GM21367 (cell line): ENCODE data around the gene CORO6.

ENCODE experiments used
- ATAC-seq: cut with Tn5 transposase; IDR thresholded peaks from one replicate; pipeline ENCODE4 v1.9.1; 2021; ENCODE audit not compliant: unreplicated experiment

CORO6 gene

GRCh38 chr17:29578626-29579485 lies 43.9 kb downstream of the CORO6 start:
- ATAC-seq: no peak

GRCh38 chr17:29577385-29578211 lies 45.1 kb downstream of the CORO6 start:
- no peak for ATAC-seq

GRCh38 chr17:29577001-29577370 lies 45.7 kb downstream of the CORO6 start:
- ATAC-seq: no peak

GRCh38 chr17:29576214-29577000 lies 46.3 kb downstream of the CORO6 start:
- ATAC-seq: no peak

DNA sequence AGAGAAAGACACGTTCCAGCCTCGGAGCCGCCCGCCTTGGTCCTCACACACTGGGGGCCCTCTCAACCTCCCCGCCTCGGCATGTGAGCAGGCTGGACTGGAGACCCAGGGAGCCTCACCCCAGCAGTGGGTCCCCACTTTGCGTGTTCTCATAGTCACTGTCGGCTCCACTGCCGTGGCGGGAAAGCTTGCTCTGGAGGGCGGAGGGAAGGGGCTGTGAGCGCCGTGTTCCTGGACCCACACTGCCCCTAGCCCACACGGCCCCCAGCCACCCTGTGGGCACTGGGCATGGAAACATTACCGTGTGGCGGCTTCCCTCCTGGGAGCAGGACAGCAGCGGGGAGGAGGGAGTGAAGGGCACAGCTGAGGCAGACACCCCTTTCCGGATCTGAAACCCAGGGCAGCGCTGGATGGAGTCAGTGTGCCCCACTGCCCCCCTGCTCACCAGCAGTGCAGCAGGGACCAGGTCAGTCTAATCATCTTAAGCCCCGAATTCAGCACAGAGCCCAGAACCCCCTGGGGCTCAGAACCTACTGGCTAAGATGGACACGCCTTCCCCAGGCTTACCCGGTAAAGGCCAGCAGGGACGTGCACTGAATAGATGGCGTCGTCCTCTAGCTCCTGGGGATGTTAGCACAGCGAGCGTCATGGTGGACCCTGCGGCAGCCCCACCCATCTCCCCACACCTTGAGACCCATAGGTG lies 47.0 kb downstream of the CORO6 start:
- no peak for ATAC-seq

- no peak for ATAC-seq
These were observed 47.8 kb downstream of the CORO6 start for GRCh38 chr17:29574732-29575510.

- ATAC-seq: no peak
These were observed 48.6 kb downstream of the CORO6 start for GRCh38 chr17:29573871-29574731.

DNA sequence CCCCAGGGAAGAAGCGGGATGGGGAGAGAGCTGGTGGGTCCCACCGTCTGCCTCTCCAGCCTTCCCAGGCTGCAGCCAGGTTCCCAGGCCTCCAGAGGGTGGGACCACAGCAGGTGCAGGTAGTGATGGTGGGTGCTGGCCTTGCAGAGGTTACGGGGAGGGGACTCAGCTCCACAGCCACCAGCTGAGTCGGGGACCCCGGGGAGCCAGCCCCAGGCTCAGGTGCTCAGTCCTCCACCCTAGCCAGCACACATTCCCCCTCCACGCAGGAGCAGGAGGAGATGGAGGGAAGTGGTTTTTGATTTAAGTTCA lies 49.2 kb downstream of the CORO6 start:
- ATAC-seq: no peak

- no peak for ATAC-seq
These were observed 49.8 kb downstream of the CORO6 start for GRCh38 chr17:29572691-29573557.

- ATAC-seq: no peak
These were observed 50.6 kb downstream of the CORO6 start for GRCh38 chr17:29571883-29572681.

DNA sequence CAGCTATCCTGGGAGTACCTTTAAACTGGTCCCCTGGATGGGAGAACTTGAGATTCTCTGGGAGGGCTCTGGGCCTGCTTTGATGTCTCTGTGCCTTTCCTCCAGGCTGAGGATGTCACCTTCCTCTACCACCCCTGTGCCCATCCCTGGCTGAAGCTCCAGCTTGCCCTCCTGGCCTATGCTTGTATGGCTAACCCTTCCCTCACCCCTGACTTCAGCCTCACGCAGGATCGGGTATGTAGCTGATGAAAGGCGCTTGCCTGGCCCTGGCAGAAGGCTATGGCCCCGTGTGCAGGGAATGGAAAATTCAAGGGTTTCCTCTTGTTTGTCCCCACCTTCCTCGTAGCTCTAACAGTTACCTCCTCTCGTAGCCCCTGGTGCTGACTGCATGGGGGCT lies 51.2 kb downstream of the CORO6 start:
- no peak for ATAC-seq

DNA sequence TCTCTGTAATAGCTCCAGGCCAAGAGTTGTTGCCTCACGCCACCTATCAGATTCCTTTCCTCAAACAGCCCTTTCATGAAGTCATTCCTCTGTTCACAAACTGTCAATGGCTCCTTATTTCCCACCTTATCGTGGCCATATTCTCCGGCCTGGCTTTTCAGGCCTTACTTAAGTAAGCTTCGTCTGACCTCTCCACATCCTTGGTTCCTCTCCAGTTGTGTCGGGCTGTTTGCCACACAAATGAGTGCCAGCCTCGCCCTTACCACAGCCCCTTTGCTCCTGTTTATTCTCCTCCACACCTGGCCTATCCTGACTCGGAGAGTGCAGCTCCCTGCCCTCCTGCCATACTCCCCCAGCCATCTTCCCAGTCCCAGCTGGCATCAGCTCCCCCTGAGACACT lies 52.2 kb downstream of the CORO6 start:
- no peak for ATAC-seq

GRCh38 chr17:29569245-29569950 lies 53.3 kb downstream of the CORO6 start:
- ATAC-seq: no peak

DNA sequence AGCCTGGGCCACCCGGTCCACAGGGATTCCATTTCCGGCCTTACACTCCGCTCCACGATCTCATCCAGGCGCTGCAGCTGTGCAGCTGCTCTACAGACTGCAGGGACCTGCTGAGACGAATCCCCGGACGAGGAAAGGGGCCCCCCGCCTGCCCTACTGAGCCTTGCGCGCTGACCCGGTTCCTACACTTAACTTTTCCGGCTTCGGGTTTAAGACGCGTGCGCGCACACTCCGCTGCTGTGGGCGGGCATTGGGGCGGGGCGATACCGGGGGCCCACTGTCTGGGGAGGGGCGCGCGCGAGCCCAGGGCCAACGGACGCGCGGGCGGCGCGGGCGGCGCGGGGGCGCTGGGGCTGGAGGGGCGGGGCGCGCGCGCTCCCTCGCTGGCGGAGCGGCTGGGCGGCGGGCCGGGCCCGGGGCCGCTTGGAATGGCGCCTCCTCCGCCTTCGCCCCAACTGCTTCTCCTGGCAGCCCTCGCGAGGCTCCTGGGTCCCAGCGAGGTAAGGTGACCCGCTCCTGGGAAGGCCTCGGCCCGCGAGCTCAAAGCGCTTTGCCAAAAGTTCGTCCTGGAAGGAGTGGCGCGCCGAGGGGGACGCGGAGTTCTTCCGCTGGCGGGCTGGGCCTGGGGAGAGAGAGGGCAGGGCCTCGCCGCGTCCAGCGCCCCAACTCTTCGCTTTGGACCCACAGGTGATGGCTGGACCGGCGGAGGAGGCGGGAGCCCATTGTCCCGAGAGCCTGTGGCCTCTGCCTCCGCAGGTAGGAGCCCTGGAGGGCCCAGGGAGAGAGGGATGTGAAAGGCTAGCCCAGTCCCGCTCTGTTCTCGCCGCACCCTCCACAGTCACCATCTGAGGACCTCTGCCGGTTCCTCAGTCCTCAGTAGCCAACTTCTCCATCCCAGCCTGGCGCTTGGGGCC lies 54.1 kb downstream of the CORO6 start, which contains the start of gene TP53I13:
Gene TP53I13 (plus strand): TSS at position 371 of the 914 bp plus-strand sequence. CDS start 58 bp downstream, at position 429.
- ATAC-seq: no peak

- peak; percentile 30 for ATAC-seq
These were observed 55.0 kb downstream of the CORO6 start for GRCh38 chr17:29567554-29568330.
